H1 (cell line): ENCODE data around the gene METRNL. TPM values are rescaled to one million over a fixed set of nuclear protein-coding genes. Genes with fewer than 3 reads are reported as not detected.

Source experiments
- CTCF ChIA-PET: fragments of 300-600 bp; sonication (Branson Sonifier 250); formaldehyde crosslinking; loops from one replicate; lab custom pipeline; 2021; ENCODE audit not compliant: partially characterized antibody; lab: Charles Lee
- POLR2A ChIA-PET: fragments of 300-600 bp; sonication (Branson Sonifier 250); formaldehyde crosslinking; loops from one replicate; lab custom pipeline; 2021; ENCODE audit warnings: inconsistent platforms; ENCODE audit not compliant: partially characterized antibody; lab: Charles Lee
- DNase-seq, 2 experiments: peaks; one replicate each; pipeline versions ENCODE4 v3.0.0 to v3.0.0-alpha.2; 2010 to 2022; ENCODE audit warnings: low spot score in 2 of 2, low read depth in 1 of 2, mixed read lengths in 1 of 2
- FAIRE-seq: peaks from 2 replicates; lab custom pipeline; 2011; peaks lifted over from hg19 to GRCh38; lab: Jason Lieb, UNC
- H2AFZ ChIP-seq: 2 replicates; pipeline ENCODE4 v1.8.1; 2012; ENCODE audit warnings: low read length, inconsistent platforms
- H2AK5ac ChIP-seq: 2 replicates; pipeline ENCODE4 v1.6.1; 2013; ENCODE audit warnings: low read depth, low read length
- H2BK120ac ChIP-seq: replicated peaks from 2 replicates; pipeline ENCODE3; 2013; ENCODE audit warnings: low read depth, low read length, inconsistent platforms
- H2BK12ac ChIP-seq: 2 replicates; pipeline ENCODE4 v1.6.1; 2013; ENCODE audit warnings: low read depth, low read length
- H2BK15ac ChIP-seq: 2 replicates; pipeline ENCODE4 v1.6.1; 2013; ENCODE audit warnings: low read length
- H2BK20ac ChIP-seq: 2 replicates; pipeline ENCODE4 v1.6.1; 2013; ENCODE audit warnings: low read length
- H2BK5ac ChIP-seq: 2 replicates; pipeline ENCODE4 v1.6.1; 2013; ENCODE audit warnings: low read depth, low read length
- H3K14ac ChIP-seq: 2 replicates; pipeline ENCODE4 v1.6.1; 2013; ENCODE audit warnings: inconsistent platforms; ENCODE audit not compliant: insufficient read length
- H3K18ac ChIP-seq: 2 replicates; pipeline ENCODE4 v1.6.1; 2013; ENCODE audit warnings: low read length; ENCODE audit errors: extremely low read depth
- H3K23ac ChIP-seq: 2 replicates; pipeline ENCODE4 v1.6.1; 2013; ENCODE audit warnings: inconsistent platforms; ENCODE audit not compliant: insufficient read length
- H3K23me2 ChIP-seq: 2 replicates; pipeline ENCODE4 v1.6.1; 2013; ENCODE audit warnings: low read depth, low read length
- H3K27ac ChIP-seq: 2 replicates; pipeline ENCODE4 v1.6.1; 2011; ENCODE audit warnings: low read depth, low read length, inconsistent platforms
- H3K27me3 ChIP-seq, 4 experiments: replicated peaks in 1 of 4; 1 replicate in 1 of 4; 2 replicates in 3 of 4; pipeline versions ENCODE4 v1.6.1 to v1.8.1; 2011 to 2013; ENCODE audit warnings: low read length in 3 of 4, mild to moderate bottlenecking in 3 of 4, inconsistent platforms in 2 of 4, mixed read lengths in 2 of 4, moderate library complexity in 1 of 4; ENCODE audit not compliant: control insufficient read depth in 3 of 4, insufficient read depth in 3 of 4; ENCODE audit errors: extremely low read depth in 1 of 4
- H3K36me3 ChIP-seq, 4 experiments: 2 replicates each; pipeline versions ENCODE4 v1.6.1 to v1.8.1; 2011 to 2013; ENCODE audit warnings: mild to moderate bottlenecking in 4 of 4, low read length in 3 of 4, moderate library complexity in 2 of 4, control low read depth in 1 of 4, inconsistent platforms in 1 of 4; ENCODE audit not compliant: insufficient read depth in 4 of 4, control insufficient read depth in 2 of 4
- H3K4ac ChIP-seq: replicated peaks from 2 replicates; pipeline ENCODE3; 2013; ENCODE audit warnings: low read length, low read depth, mixed read lengths, inconsistent platforms; ENCODE audit not compliant: insufficient read length
- H3K4me1 ChIP-seq, 4 experiments: replicated peaks in 1 of 4; 1 replicate in 1 of 4; 2 replicates in 3 of 4; pipeline versions ENCODE4 v1.6.1 to v1.8.1; 2011 to 2013; ENCODE audit warnings: low read length in 3 of 4, inconsistent platforms in 2 of 4, mixed read lengths in 1 of 4; ENCODE audit not compliant: insufficient read depth in 4 of 4, control insufficient read depth in 3 of 4
- H3K4me2 ChIP-seq, 2 experiments: 2 replicates each; pipeline versions ENCODE4 v1.6.1 to v1.8.1; 2011 to 2013; ENCODE audit warnings: low read depth in 2 of 2, low read length in 2 of 2, control low read depth in 1 of 2, inconsistent platforms in 1 of 2, mild to moderate bottlenecking in 1 of 2; ENCODE audit not compliant: insufficient read depth in 1 of 2
- H3K4me3 ChIP-seq, 4 experiments: fragments of 200-600, 300-600 bp in 1 of 4; sonication (generic), shearing (Covaris generic), sonication (Bioruptor Twin) in 1 of 4; 2 replicates each; pipeline versions ENCODE4 v1.5.1 to v1.8.1; 2011 to 2016; ENCODE audit warnings: low read length in 4 of 4, low read depth in 3 of 4, control low read depth in 2 of 4, inconsistent platforms in 2 of 4, mild to moderate bottlenecking in 2 of 4, mixed read lengths in 1 of 4, moderate library complexity in 1 of 4; ENCODE audit not compliant: insufficient read depth in 2 of 4; ENCODE audit errors: extremely low read depth in 1 of 4
- H3K56ac ChIP-seq: replicated peaks from 2 replicates; pipeline ENCODE3; 2013; ENCODE audit warnings: low read depth, mild to moderate bottlenecking, mixed read lengths, low read length, inconsistent platforms; ENCODE audit not compliant: insufficient read length
- H3K79me1 ChIP-seq: 2 replicates; pipeline ENCODE4 v1.6.1; 2013; ENCODE audit warnings: low read depth, low read length, control low read depth
- H3K79me2 ChIP-seq, 2 experiments: 2 replicates each; pipeline versions ENCODE4 v1.6.1 to v1.8.1; 2012 to 2013; ENCODE audit warnings: low read length in 2 of 2, mild to moderate bottlenecking in 2 of 2, inconsistent platforms in 1 of 2; ENCODE audit not compliant: insufficient read depth in 2 of 2, control insufficient read depth in 1 of 2
- H3K9ac ChIP-seq, 4 experiments: replicated peaks in 1 of 4; 1 replicate in 1 of 4; 2 replicates in 3 of 4; pipeline versions ENCODE4 v1.6.1 to v1.8.1; 2011 to 2013; ENCODE audit warnings: low read depth in 3 of 4, low read length in 3 of 4, control low read depth in 2 of 4, mild to moderate bottlenecking in 2 of 4, moderate library complexity in 2 of 4, inconsistent platforms in 1 of 4; ENCODE audit errors: extremely low read depth in 1 of 4
- H3K9me3 ChIP-seq, 2 experiments: 2 replicates each; pipeline versions ENCODE4 v1.6.1 to v1.8.1; 2012 to 2013; ENCODE audit warnings: mild to moderate bottlenecking in 2 of 2, moderate library complexity in 2 of 2, control low read depth in 1 of 2, inconsistent platforms in 1 of 2, low read depth in 1 of 2, low read length in 1 of 2, mixed read lengths in 1 of 2; ENCODE audit not compliant: insufficient read depth in 2 of 2
- H4K20me1 ChIP-seq, 2 experiments: replicated peaks in 1 of 2; 2 replicates each; pipeline versions ENCODE3 to v1.8.1; 2011 to 2013; ENCODE audit warnings: inconsistent platforms in 2 of 2, low read length in 2 of 2, mild to moderate bottlenecking in 1 of 2; ENCODE audit not compliant: insufficient read depth in 2 of 2, control insufficient read depth in 1 of 2
- H4K5ac ChIP-seq: 2 replicates; pipeline ENCODE4 v1.6.1; 2013; ENCODE audit warnings: low read length, low read depth, mixed read lengths, inconsistent platforms; ENCODE audit not compliant: insufficient read length
- H4K8ac ChIP-seq: 2 replicates; pipeline ENCODE4 v1.8.0; 2013; ENCODE audit warnings: mild to moderate bottlenecking, moderate library complexity, low read length, inconsistent platforms; ENCODE audit not compliant: insufficient read depth; ENCODE audit errors: extremely low read depth
- H4K91ac ChIP-seq: replicated peaks from 2 replicates; pipeline ENCODE3; 2013; ENCODE audit warnings: low read length, mixed read lengths, inconsistent platforms; ENCODE audit not compliant: insufficient read length
- BRCA1 ChIP-seq: IDR thresholded peaks from 2 replicates; pipeline ENCODE4 v1.6.1; 2012; ENCODE audit warnings: low read depth, low read length, improper control_type of control experiment
- CHD2 ChIP-seq: IDR thresholded peaks from 2 replicates; pipeline ENCODE4 v1.6.1; 2012; ENCODE audit warnings: low read length, improper control_type of control experiment
- GABPA ChIP-seq: IDR thresholded peaks from 2 replicates; pipeline ENCODE4 v1.6.1; 2011; ENCODE audit warnings: mild to moderate bottlenecking, low read length, moderate library complexity, borderline replicate concordance; ENCODE audit not compliant: insufficient read depth
- JUND ChIP-seq: IDR thresholded peaks from 2 replicates; pipeline ENCODE4 v1.6.1; 2011; ENCODE audit warnings: mild to moderate bottlenecking, improper control_type of control experiment, low read length
- RAD21 ChIP-seq, 2 experiments: IDR thresholded peaks in 1 of 2; conservative IDR thresholded peaks in 1 of 2; 2 replicates each; pipeline ENCODE4 v1.6.1; 2011; ENCODE audit warnings: low read depth in 2 of 2, low read length in 2 of 2, improper control_type of control experiment in 1 of 2, inconsistent platforms in 1 of 2, mild to moderate bottlenecking in 1 of 2, moderate library complexity in 1 of 2
- RBBP5 ChIP-seq: IDR thresholded peaks from 2 replicates; pipeline ENCODE4 v1.7.1; 2012; ENCODE audit warnings: low read depth, mild to moderate bottlenecking, inconsistent platforms, low read length, moderate library complexity, borderline replicate concordance
- RFX5 ChIP-seq: IDR thresholded peaks from 2 replicates; pipeline ENCODE4 v1.6.1; 2011; ENCODE audit warnings: low read depth, low read length, improper control_type of control experiment, borderline replicate concordance
- TAF7 ChIP-seq: optimal IDR thresholded peaks from 2 replicates; pipeline ENCODE3; 2011; ENCODE audit warnings: low read depth, mild to moderate bottlenecking, inconsistent platforms, low read length, moderate library complexity, borderline replicate concordance
- TBP ChIP-seq: IDR thresholded peaks from 2 replicates; pipeline ENCODE4 v1.6.1; 2011; ENCODE audit warnings: low read depth, low read length, improper control_type of control experiment
- USF2 ChIP-seq: IDR thresholded peaks from 2 replicates; pipeline ENCODE4 v1.6.1; 2011; ENCODE audit warnings: low read length, improper control_type of control experiment
- WGBS, 2 experiments: shearing (Covaris generic) in 1 of 2; methylation state at CpG; one replicate each; pipeline versions ENCODE4 v1.1.6 to v1.1.7; 2013 to 2015; ENCODE audit warnings: low lambda C conversion rate in 2 of 2, mixed read lengths in 2 of 2, inconsistent platforms in 1 of 2, low coverage in 1 of 2, missing lambda C conversion rate in 1 of 2; ENCODE audit not compliant: insufficient replicate concordance in 2 of 2, insufficient coverage in 1 of 2, insufficient read length in 1 of 2; ENCODE audit errors: extremely low coverage in 1 of 2, missing lambda C conversion rate in 1 of 2; 5-methylcytosine and 5-hydroxymethylcytosine counted together
- polyA plus RNA-seq, 7 experiments: library from polyadenylated mRNA; depleted of rRNA in 3 of 7; stranded (reverse) in 5 of 7; unstranded in 2 of 7; fragments of >200 nt in 5 of 7; fragments of 200-250 nt in 2 of 7; gene quantifications; 1 replicate in 5 of 7; 2 replicates in 1 of 7; 4 replicates in 1 of 7; pipeline versions ENCODE4 v1.2.1 to v1.2.3, GENCODE V29; 2011 to 2013; ENCODE audit warnings: missing spikeins in 2 of 7, mixed read lengths in 2 of 7
- total RNA-seq: library from RNA; stranded (reverse); fragmentation: NEBNext Ultra II Directional; extraction: Animal tissue kit (Norgen Biotek cat#: 25700); gene quantifications from 2 replicates; pipeline ENCODE4 v1.2.1, GENCODE V29; 2021
- TF ChIP-seq, protein P1 (sequence below): IDR thresholded peaks from 2 replicates; pipeline ENCODE4 v1.6.1; 2011; ENCODE audit warnings: low read depth, mild to moderate bottlenecking, low read length; ENCODE audit not compliant: insufficient read depth

The METRNL gene
- total and polyA plus RNA-seq, 2 of the 8 experiments (the other 6 are each of a cell fraction or from before 2014, with no cell fraction given), result 13.9 to 14.2 TPM

- no peak for DNase-seq
- H2BK15ac ChIP-seq, result no peak overlapping the region
- H3K9me3 ChIP-seq, result peaks cover 3 to 7% of the 10 kb centered on the region in 2 experiments; a peak in 3 of 4 replicates
- 41% methylated on average over 2 of the region's 2 CpGs; no CpG with 5 or more reads in 1 of the 2 experiments for WGBS, 2 experiments
- no peak overlapping the region for H2BK120ac ChIP-seq
- no peak overlapping the region for H4K91ac ChIP-seq
- ChIA-PET POLR2A (no interaction called here), CTCF (no interaction called here)
- no peak for TF ChIP-seq CHD2
- TF ChIP-seq TBP, result no peak
- no peak for TF ChIP-seq GABPA
- no peak for TF ChIP-seq JUND
- TF ChIP-seq USF2, result no peak
- TF ChIP-seq, protein P1, sequence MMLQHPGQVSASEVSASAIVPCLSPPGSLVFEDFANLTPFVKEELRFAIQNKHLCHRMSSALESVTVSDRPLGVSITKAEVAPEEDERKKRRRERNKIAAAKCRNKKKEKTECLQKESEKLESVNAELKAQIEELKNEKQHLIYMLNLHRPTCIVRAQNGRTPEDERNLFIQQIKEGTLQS, result no peak
- TF ChIP-seq TAF7, result no peak
- no peak for TF ChIP-seq RBBP5
- TF ChIP-seq RFX5, result no peak
- TF ChIP-seq BRCA1, result no peak
- no peak for TF ChIP-seq RAD21 (IDR thresholded peaks at IDR 0.05 in 1 of 2, conservative IDR thresholded peaks at IDR 0.05 in 1 of 2; ENCODE audit: low read depth in 2 of 2, low read length in 2 of 2)
- no peaks in the 10 kb centered on the region for H3K79me2 ChIP-seq
- H3K79me1 ChIP-seq, result no peaks in the 10 kb centered on the region
- no peak overlapping the region for H3K27ac ChIP-seq
- peaks cover 0 to 5% (median 0%) of the 10 kb centered on the region in 4 experiments; a peak in 1 of 7 replicates for H3K27me3 ChIP-seq
- H2AK5ac ChIP-seq, result no peak overlapping the region
- H2BK12ac ChIP-seq, result no peak overlapping the region
- no peak overlapping the region for H2AFZ ChIP-seq
- peaks cover 0 to 10% (median 6%) of the 10 kb centered on the region in 4 experiments; a peak in 6 of 7 replicates for H3K4me1 ChIP-seq
- no peak overlapping the region for H3K56ac ChIP-seq
- H3K4me2 ChIP-seq, result no peak overlapping the region
- H3K23me2 ChIP-seq, result peaks cover 11% of the 10 kb centered on the region; the same call in 1 of the 2 replicates
- no peak overlapping the region for H4K8ac ChIP-seq
- H3K9ac ChIP-seq, result no peak overlapping the region
- peaks cover 0 to 3% of the 10 kb centered on the region in 2 experiments for H4K20me1 ChIP-seq
- H3K14ac ChIP-seq, result no peak overlapping the region
- no peak for FAIRE-seq
- no peak overlapping the region for H3K4me3 ChIP-seq
- H2BK20ac ChIP-seq, result no peak overlapping the region
- no peak overlapping the region for H4K5ac ChIP-seq
- no peak overlapping the region for H2BK5ac ChIP-seq
- peaks cover 0 to 10% (median 3%) of the 10 kb centered on the region in 4 experiments; a peak in 4 of 8 replicates for H3K36me3 ChIP-seq
- H3K23ac ChIP-seq, result no peak overlapping the region
- no peak overlapping the region for H3K18ac ChIP-seq
- no peak overlapping the region for H3K4ac ChIP-seq
Observed at GRCh38 chr17:83047182-83047478, 32.3 kb upstream of the METRNL start.
